Umbilical cord (tissue), 2 donors: ENCODE data around the gene KLK10. TPM values are rescaled to one million over a fixed set of nuclear protein-coding genes. Genes with fewer than 3 reads are reported as not detected.

ENCODE experiments used
- DNase-seq: peaks from one replicate; pipeline ENCODE4 v3.0.0-alpha.2; 2015; ENCODE audit warnings: low spot score
- total RNA-seq: library from RNA; depleted of rRNA; stranded (reverse); fragments of >200 nt; gene quantifications from one replicate; pipeline ENCODE4 v1.2.3, GENCODE V29; 2014; ENCODE audit warnings: low replicate concordance; ENCODE audit not compliant: insufficient read depth

The KLK10 gene
- total RNA-seq, 1 donor from 2014 or later, result 0.24 TPM

- no peak for DNase-seq
Observed at GRCh38 chr19:50968716-50969412, 50.6 kb downstream of the KLK10 start.

GRCh38 chr19:50967929-50968715 is 51.4 kb downstream of the KLK10 start:
- no peak for DNase-seq

GRCh38 chr19:50964266-50964665 is 55.2 kb downstream of the KLK10 start:
- DNase-seq, result no peak

GRCh38 chr19:50963381-50963780 is 56.1 kb downstream of the KLK10 start:
- DNase-seq, result no peak

Other genes with a start within 250 kb of the KLK10 start
- gene GPR32, start 249.2 kb downstream of the KLK10 start, total RNA-seq, result not detected
- gene ACP4, start 229.3 kb downstream of the KLK10 start, total RNA-seq, result not detected
- gene KLK1, start 195.9 kb downstream of the KLK10 start, total RNA-seq, result not detected
- 1.2 TPM for gene KLK15, start 186.1 kb downstream of the KLK10 start, total RNA-seq
- 0.48 TPM for gene KLK3, start 164.8 kb downstream of the KLK10 start, total RNA-seq
- gene KLK2, start 146.3 kb downstream of the KLK10 start, total RNA-seq, result 9.6 TPM
- 1.4 TPM for gene KLK4, start 108.3 kb downstream of the KLK10 start, total RNA-seq
- not detected for gene KLK5, start 66.7 kb downstream of the KLK10 start, total RNA-seq
- not detected for gene KLK6, start 50.1 kb downstream of the KLK10 start, total RNA-seq
- 0.72 TPM for gene KLK7, start 35.8 kb downstream of the KLK10 start, total RNA-seq
- gene KLK8, start 18.1 kb downstream of the KLK10 start, total RNA-seq, result not detected
- 3.9 TPM for gene KLK11, start 6.9 kb upstream of the KLK10 start, total RNA-seq
- not detected for gene KLK12, start 15.3 kb upstream of the KLK10 start, total RNA-seq
- gene KLK13, start 45.4 kb upstream of the KLK10 start, total RNA-seq, result not detected
- gene KLK14, start 63.2 kb upstream of the KLK10 start, total RNA-seq, result not detected
- 9.4 TPM for gene CTU1, start 88.7 kb upstream of the KLK10 start, total RNA-seq
- 2.2 TPM for gene SIGLEC9, start 105.2 kb upstream of the KLK10 start, total RNA-seq
- gene SIGLEC7, start 122.6 kb upstream of the KLK10 start, total RNA-seq, result 3.1 TPM
- gene CD33, start 205.4 kb upstream of the KLK10 start, total RNA-seq, result 5.3 TPM
- not detected for gene SIGLECL1, start 231.4 kb upstream of the KLK10 start, total RNA-seq